Liver (tissue), 9 donors: Measurements from ENCODE around the gene PDE9A. TPM values are rescaled to one million over a fixed set of nuclear protein-coding genes. Genes with fewer than 3 reads are reported as not detected.

ENCODE experiments used
- DNase-seq: peaks from one replicate; pipeline ENCODE4 v3.0.0-alpha.2; 2017; ENCODE audit warnings: low spot score
- H3K27ac ChIP-seq, 2 donors: one replicate each; pipeline ENCODE4 v1.7.0; 2013; ENCODE audit warnings: inconsistent platforms in 2 of 2, low read length in 2 of 2, control low read depth in 1 of 2, low read depth in 1 of 2, mild to moderate bottlenecking in 1 of 2
- H3K27me3 ChIP-seq, 4 donors: one replicate each; pipeline versions ENCODE4 v1.6.1 to v1.7.0; 2013; ENCODE audit warnings: low read length in 3 of 4, inconsistent platforms in 1 of 4, mild to moderate bottlenecking in 1 of 4, moderate library complexity in 1 of 4; ENCODE audit not compliant: control insufficient read depth in 4 of 4, insufficient read depth in 4 of 4
- H3K36me3 ChIP-seq, 4 donors: one replicate each; pipeline versions ENCODE4 v1.6.1 to v1.7.0; 2013; ENCODE audit warnings: low read length in 3 of 4, mild to moderate bottlenecking in 3 of 4, low read depth in 1 of 4, moderate library complexity in 1 of 4; ENCODE audit not compliant: control insufficient read depth in 4 of 4, insufficient read depth in 3 of 4
- H3K4me1 ChIP-seq, 4 donors: one replicate each; pipeline versions ENCODE4 v1.6.1 to v1.7.0; 2013; ENCODE audit warnings: low read length in 3 of 4, mild to moderate bottlenecking in 3 of 4, moderate library complexity in 1 of 4; ENCODE audit not compliant: control insufficient read depth in 4 of 4, insufficient read depth in 4 of 4
- H3K4me3 ChIP-seq, 3 donors: one replicate each; pipeline versions ENCODE4 v1.6.1 to v1.7.0; 2013; ENCODE audit warnings: low read length in 3 of 3, control low read depth in 1 of 3, low read depth in 1 of 3, mild to moderate bottlenecking in 1 of 3
- H3K9ac ChIP-seq, 2 donors: one replicate each; pipeline ENCODE4 v1.7.0; 2013; ENCODE audit warnings: low read length in 2 of 2, mild to moderate bottlenecking in 2 of 2, moderate library complexity in 2 of 2, control low read depth in 1 of 2, low read depth in 1 of 2
- H3K9me3 ChIP-seq, 4 donors: one replicate each; pipeline versions ENCODE4 v1.6.1 to v1.7.0; 2013; ENCODE audit warnings: low read length in 3 of 4; ENCODE audit not compliant: control insufficient read depth in 4 of 4
- EGR1 ChIP-seq, 2 donors: IDR thresholded peaks; 2 replicates each; pipeline ENCODE4 v1.6.1; 2016 to 2018; ENCODE audit warnings: antibody characterized with exemption in 2 of 2, low read depth in 2 of 2
- FOXA1 ChIP-seq: IDR thresholded peaks from 2 replicates; pipeline ENCODE4 v1.6.1; 2016; ENCODE audit warnings: antibody characterized with exemption
- HNF4G ChIP-seq: IDR thresholded peaks from 2 replicates; pipeline ENCODE4 v1.6.1; 2016; ENCODE audit warnings: antibody characterized with exemption
- JUND ChIP-seq, 2 donors: IDR thresholded peaks; 2 replicates each; pipeline ENCODE4 v1.6.1; 2016; ENCODE audit warnings: antibody characterized with exemption in 2 of 2
- NR2F2 ChIP-seq: IDR thresholded peaks from 2 replicates; pipeline ENCODE4 v1.6.1; 2016; ENCODE audit warnings: antibody characterized with exemption
- RAD21 ChIP-seq, 2 donors: IDR thresholded peaks; 2 replicates each; pipeline ENCODE4 v1.6.1; 2016; ENCODE audit warnings: antibody characterized with exemption in 2 of 2, mild to moderate bottlenecking in 2 of 2
- RXRA ChIP-seq, 2 donors: IDR thresholded peaks; 2 replicates each; pipeline ENCODE4 v1.6.1; 2017 to 2018; ENCODE audit warnings: antibody characterized with exemption in 2 of 2, mild to moderate bottlenecking in 1 of 2
- SP1 ChIP-seq: IDR thresholded peaks from 2 replicates; pipeline ENCODE4 v1.6.1; 2018; ENCODE audit warnings: antibody characterized with exemption, mild to moderate bottlenecking
- TAF1 ChIP-seq: conservative IDR thresholded peaks from 2 replicates; pipeline ENCODE4 v1.6.1; 2016; ENCODE audit warnings: antibody characterized with exemption, mild to moderate bottlenecking
- WGBS: extraction: QIAGEN DNeasy Blood & Tissue Kit; methylation state at CpG from one replicate; pipeline ENCODE4 v1.1.7; 2013; 5-methylcytosine and 5-hydroxymethylcytosine counted together
- polyA plus RNA-seq, 2 donors: library from polyadenylated mRNA; stranded (reverse) in 1 of 2; unstranded in 1 of 2; fragments of 200-250 nt in 1 of 2; fragments of >200 nt in 1 of 2; fragmentation: Nextera tagmentation in 1 of 2; extraction: Ambion mirVana in 1 of 2; gene quantifications; one replicate each; pipeline versions ENCODE4 v1.2.1 to v1.2.3, GENCODE V29; 2013 to 2015
- total RNA-seq, 2 donors: library from RNA; depleted of rRNA; stranded (reverse); fragments of >200 nt; gene quantifications; one replicate each; pipeline ENCODE4 v1.2.3, GENCODE V29; 2014
- TF ChIP-seq, protein P1 (sequence below): fragments of 150-350 bp; IDR thresholded peaks from 2 replicates; pipeline ENCODE4 v1.5.1; 2017; ENCODE audit warnings: improper control_type of control experiment, low read depth, low read length; ENCODE audit not compliant: missing input control
- TF ChIP-seq, protein P2 (sequence below): IDR thresholded peaks from 2 replicates; pipeline ENCODE4 v1.6.1; 2016; ENCODE audit warnings: antibody characterized with exemption
- TF ChIP-seq, protein P3 (sequence below): IDR thresholded peaks from 2 replicates; pipeline ENCODE4 v1.6.1; 2016; ENCODE audit warnings: antibody characterized with exemption
- TF ChIP-seq, protein P4 (sequence below): IDR thresholded peaks from 2 replicates; pipeline ENCODE4 v1.6.1; 2016; ENCODE audit warnings: antibody characterized with exemption
- donor health status: healthy.
- donor health status: healthy.
- donor health status: healthy.
- donor health status: healthy.
- donor health status: healthy.

Gene PDE9A
- total and polyA plus RNA-seq, 4 donors = 1.5 to 4.2 (median 2.7) TPM

DNA sequence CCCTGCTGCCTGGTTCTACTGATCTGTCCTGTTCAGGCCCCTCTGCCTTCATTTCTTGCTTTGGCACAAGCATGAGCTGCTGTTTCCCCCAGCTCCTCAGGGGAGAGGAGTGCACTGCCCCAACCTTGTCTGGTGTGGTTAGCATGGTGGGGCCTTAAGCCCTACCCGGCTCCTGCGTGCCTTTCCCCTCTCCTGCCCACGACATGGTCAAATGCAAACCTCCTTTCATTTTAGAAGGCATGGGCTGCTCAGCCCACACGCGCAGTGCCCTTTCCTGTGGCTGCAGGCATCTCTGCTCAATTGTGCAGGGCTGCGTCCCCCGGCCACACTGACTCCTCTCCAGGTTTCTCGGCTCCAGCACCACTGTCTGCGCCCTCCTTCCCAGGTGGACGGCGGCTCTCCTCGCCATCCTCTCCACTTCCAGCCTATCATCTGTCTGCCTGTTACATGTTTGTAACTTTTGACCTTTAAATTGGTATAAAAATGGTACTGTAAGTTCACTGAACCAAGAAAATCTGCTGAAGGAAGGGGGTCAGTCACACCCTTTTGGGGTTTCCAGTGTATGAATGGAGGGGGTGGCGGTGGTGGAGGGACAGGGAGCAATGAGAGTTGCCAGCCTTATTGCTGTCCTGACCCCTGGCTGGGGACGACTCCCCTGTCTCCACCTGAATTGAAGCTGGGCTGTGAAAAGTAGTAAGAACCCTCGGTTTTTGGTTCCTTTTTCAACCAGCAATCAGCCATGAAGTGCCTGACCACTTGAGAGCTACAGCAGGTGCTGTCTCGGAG is 5.1 kb downstream of the PDE9A start:
- 94% methylated on average over 16 of the region's 16 CpGs for WGBS
- H3K36me3 ChIP-seq = no peaks in the 10 kb centered on the region
- no peak for TF ChIP-seq SP1
- TF ChIP-seq JUND (IDR thresholded peaks at IDR 0.05) = no peak
- TF ChIP-seq, protein P1, sequence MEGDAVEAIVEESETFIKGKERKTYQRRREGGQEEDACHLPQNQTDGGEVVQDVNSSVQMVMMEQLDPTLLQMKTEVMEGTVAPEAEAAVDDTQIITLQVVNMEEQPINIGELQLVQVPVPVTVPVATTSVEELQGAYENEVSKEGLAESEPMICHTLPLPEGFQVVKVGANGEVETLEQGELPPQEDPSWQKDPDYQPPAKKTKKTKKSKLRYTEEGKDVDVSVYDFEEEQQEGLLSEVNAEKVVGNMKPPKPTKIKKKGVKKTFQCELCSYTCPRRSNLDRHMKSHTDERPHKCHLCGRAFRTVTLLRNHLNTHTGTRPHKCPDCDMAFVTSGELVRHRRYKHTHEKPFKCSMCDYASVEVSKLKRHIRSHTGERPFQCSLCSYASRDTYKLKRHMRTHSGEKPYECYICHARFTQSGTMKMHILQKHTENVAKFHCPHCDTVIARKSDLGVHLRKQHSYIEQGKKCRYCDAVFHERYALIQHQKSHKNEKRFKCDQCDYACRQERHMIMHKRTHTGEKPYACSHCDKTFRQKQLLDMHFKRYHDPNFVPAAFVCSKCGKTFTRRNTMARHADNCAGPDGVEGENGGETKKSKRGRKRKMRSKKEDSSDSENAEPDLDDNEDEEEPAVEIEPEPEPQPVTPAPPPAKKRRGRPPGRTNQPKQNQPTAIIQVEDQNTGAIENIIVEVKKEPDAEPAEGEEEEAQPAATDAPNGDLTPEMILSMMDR = no peak
- TF ChIP-seq, protein P2, sequence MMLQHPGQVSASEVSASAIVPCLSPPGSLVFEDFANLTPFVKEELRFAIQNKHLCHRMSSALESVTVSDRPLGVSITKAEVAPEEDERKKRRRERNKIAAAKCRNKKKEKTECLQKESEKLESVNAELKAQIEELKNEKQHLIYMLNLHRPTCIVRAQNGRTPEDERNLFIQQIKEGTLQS = no peak
- no peak overlapping the region for H3K9ac ChIP-seq
- no peak overlapping the region for H3K4me3 ChIP-seq
- no peaks in the 10 kb centered on the region for H3K27me3 ChIP-seq
- no peaks in the 10 kb centered on the region for H3K9me3 ChIP-seq
- peaks cover 0 to 6% (median 5%) of the 10 kb centered on the region in 4 donors for H3K4me1 ChIP-seq
- no peak overlapping the region for H3K27ac ChIP-seq
- no peak for DNase-seq

DNA sequence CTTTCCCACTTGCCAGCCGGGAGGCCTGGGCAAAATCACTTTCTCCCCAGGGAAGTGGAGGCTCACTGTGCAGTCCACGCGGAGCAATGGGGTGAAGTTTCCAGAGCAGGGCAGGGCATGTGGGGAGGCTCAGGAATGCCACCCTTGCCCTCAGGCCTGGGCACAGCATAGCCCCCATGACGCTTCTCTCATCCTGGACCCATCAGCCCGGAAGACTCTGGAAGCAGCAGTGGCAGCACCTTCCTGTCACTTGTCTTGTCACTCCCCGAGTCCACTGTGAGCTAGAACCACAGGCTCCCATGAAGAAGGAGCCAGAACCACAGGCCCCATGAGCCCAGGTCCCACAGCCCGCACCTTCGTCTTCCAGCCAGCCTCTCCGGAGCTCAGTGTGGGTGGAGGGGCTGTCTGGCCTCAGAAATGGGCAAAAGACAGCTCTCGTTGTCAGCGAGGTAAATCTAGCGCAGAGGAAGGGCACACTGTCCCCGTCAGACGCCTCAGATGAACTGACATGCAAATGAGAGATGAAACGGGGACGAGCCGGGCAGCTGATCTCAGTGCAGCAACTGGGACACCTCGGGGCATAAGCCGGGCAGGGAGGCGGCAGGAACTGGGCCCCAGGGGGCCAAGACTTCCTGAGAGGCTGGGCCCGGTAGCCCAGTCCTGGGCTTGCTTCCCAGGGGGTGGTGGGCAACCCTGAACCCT is 6.1 kb downstream of the PDE9A start:
- DNase-seq = no peak
- H3K27me3 ChIP-seq = no peaks in the 10 kb centered on the region
- no peak overlapping the region for H3K27ac ChIP-seq
- H3K9me3 ChIP-seq = no peaks in the 10 kb centered on the region
- 89% methylated on average over 21 of the region's 21 CpGs for WGBS
- H3K9ac ChIP-seq = no peak overlapping the region
- peaks cover 0 to 3% (median under 1%) of the 10 kb centered on the region in 4 donors for H3K4me1 ChIP-seq
- TF ChIP-seq FOXA1 (no peak), EGR1 (IDR thresholded peaks at IDR 0.05; ENCODE audit: low read depth in 2 of 2) (no peak), NR2F2 (no peak), TAF1 (no peak), SP1 (no peak), JUND (IDR thresholded peaks at IDR 0.05) (no peak), HNF4G (no peak), RXRA (IDR thresholded peaks at IDR 0.05) (no peak), RAD21 (IDR thresholded peaks at IDR 0.05) (no peak)
- TF ChIP-seq, protein P2 = no peak
- TF ChIP-seq, protein P3, sequence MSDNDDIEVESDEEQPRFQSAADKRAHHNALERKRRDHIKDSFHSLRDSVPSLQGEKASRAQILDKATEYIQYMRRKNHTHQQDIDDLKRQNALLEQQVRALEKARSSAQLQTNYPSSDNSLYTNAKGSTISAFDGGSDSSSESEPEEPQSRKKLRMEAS = no peak
- TF ChIP-seq, protein P4, sequence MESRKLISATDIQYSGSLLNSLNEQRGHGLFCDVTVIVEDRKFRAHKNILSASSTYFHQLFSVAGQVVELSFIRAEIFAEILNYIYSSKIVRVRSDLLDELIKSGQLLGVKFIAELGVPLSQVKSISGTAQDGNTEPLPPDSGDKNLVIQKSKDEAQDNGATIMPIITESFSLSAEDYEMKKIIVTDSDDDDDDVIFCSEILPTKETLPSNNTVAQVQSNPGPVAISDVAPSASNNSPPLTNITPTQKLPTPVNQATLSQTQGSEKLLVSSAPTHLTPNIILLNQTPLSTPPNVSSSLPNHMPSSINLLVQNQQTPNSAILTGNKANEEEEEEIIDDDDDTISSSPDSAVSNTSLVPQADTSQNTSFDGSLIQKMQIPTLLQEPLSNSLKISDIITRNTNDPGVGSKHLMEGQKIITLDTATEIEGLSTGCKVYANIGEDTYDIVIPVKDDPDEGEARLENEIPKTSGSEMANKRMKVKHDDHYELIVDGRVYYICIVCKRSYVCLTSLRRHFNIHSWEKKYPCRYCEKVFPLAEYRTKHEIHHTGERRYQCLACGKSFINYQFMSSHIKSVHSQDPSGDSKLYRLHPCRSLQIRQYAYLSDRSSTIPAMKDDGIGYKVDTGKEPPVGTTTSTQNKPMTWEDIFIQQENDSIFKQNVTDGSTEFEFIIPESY = no peak
- H3K36me3 ChIP-seq = no peaks in the 10 kb centered on the region
- H3K4me3 ChIP-seq = no peak overlapping the region
